ENCODE measurements around the gene ZNF280B.
"Not testable (repeated sequence)": the region's sequence is repeated elsewhere in the genome, so short reads cannot be mapped to it uniquely, and the experiment has no call there.

DNA sequence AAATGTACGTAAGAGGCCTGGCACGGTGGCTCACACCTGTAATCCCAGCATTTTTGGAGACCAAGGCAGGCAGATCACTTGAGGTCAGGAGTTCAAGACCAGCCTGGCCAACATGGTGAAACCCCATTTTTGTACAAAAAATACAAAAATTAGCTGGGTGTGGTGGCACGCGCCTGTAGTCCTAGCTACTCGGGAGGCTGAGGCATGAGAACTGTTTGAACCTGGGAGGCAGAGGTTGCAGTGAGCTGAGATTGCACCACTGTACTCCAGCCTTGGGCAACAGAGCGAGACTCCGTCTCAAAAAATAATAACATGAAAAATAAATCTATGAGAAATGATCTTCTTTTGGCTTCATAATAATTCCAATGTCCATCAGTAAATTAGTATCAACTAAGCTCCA lies 2.3 kb upstream of the ZNF280B start:
- TF ChIP-seq, protein P1, sequence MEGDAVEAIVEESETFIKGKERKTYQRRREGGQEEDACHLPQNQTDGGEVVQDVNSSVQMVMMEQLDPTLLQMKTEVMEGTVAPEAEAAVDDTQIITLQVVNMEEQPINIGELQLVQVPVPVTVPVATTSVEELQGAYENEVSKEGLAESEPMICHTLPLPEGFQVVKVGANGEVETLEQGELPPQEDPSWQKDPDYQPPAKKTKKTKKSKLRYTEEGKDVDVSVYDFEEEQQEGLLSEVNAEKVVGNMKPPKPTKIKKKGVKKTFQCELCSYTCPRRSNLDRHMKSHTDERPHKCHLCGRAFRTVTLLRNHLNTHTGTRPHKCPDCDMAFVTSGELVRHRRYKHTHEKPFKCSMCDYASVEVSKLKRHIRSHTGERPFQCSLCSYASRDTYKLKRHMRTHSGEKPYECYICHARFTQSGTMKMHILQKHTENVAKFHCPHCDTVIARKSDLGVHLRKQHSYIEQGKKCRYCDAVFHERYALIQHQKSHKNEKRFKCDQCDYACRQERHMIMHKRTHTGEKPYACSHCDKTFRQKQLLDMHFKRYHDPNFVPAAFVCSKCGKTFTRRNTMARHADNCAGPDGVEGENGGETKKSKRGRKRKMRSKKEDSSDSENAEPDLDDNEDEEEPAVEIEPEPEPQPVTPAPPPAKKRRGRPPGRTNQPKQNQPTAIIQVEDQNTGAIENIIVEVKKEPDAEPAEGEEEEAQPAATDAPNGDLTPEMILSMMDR (conservative IDR thresholded peaks at IDR 0.05; ENCODE audit: low read length) = not testable (repeated sequence)
- TF ChIP-seq EZH2phosphoT487 (IDR thresholded peaks at IDR 0.05; ENCODE audit: borderline replicate concordance, low read depth, low read length) = not testable (repeated sequence)

Measured in OCI-LY7 (cell line).